Measurements from ENCODE around the gene CHDH. TPM values are rescaled to one million over a fixed set of nuclear protein-coding genes. Genes with fewer than 3 reads are reported as not detected.
A peak's percentile ranks its signal among the peaks of the same experiment; 100 is the strongest.

CHDH gene
- total RNA-seq (2014; rRNA removed), result 3.2 and 5.1 TPM in 2 replicates
- percentile 45 among the genes with signal in this experiment for Bru-seq, nascent RNA
- percentile 48 among the genes with signal in this experiment for BruChase-seq, experiment 1, labeled RNA remaining after a 6-hour chase
- percentile 45 among the genes with signal in this experiment for BruChase-seq, experiment 2, labeled RNA remaining after a 2-hour chase
- long read RNA-seq, full-length matches to known transcripts, result 3 of 20 reads
- long read RNA-seq, partial matches to known transcripts, result 5 of 20 reads
- long read RNA-seq, other reads (novel, unspliced or antisense), result 12 of 20 reads

- peak; percentile 54 for ATAC-seq
- Histone ChIP-seq H3K79me2 (ENCODE audit: low read length) (no peaks in the 10 kb centered on the region), H3K4me3 (ENCODE audit: low read length) (peak within 1 kb of the TSS; percentile 68), H3K4me2 (ENCODE audit: low read length) (peak within 1 kb of the TSS; percentile 78), H3K4me1 (ENCODE audit: insufficient read depth, low read length) (peaks cover 12% of the 10 kb centered on the region; the same call in 1 of the 2 replicates), H4K20me1 (ENCODE audit: low read length) (no peaks in the 10 kb centered on the region), H3K27ac (ENCODE audit: low read length) (no peak within 1 kb of the TSS), H3K36me3 (ENCODE audit: low read depth, low read length) (no peaks in the 10 kb centered on the region), H3K9ac (ENCODE audit: low read length) (peak within 1 kb of the TSS; percentile 58), H3K27me3 (ENCODE audit: low read length) (peaks cover 19% of the 10 kb centered on the region), H3K9me3 (ENCODE audit: low read length) (no peaks in the 10 kb centered on the region), H3F3A (ENCODE audit: low read length, unreplicated experiment) (no peaks in the 10 kb centered on the region), H2AFZ (ENCODE audit: low read length) (peak within 1 kb of the TSS; percentile 82), H3K9me2 (replicated peaks; ENCODE audit: low read length) (no peaks in the 10 kb centered on the region)
- TF ChIP-seq EZH2 (IDR thresholded peaks at IDR 0.05; ENCODE audit: low read length, unreplicated experiment) (peak; percentile 22), EZH2phosphoT487 (IDR thresholded peaks at IDR 0.05; ENCODE audit: borderline replicate concordance, low read length) (no peak), CTCF (conservative IDR thresholded peaks at IDR 0.05; ENCODE audit: low read depth, low read length) (no peak)
- DNase-seq, result peak; percentile 65
- CTCF ChIA-PET, result no interaction called here
- intact Hi-C loops (cut with micrococcal nuclease), result no loop called here
- BruUV-seq (replicated peaks), result no TSS peak
- POLR2A ChIA-PET (ENCODE audit: unreplicated experiment), result no interaction called here
Observed at GRCh38 chr3:53846134-53846850, at the start of gene CHDH, which contains the start of gene IL17RB. Gene CHDH, minus strand, starts transcription at chr3:53846419. Its CDS starts 22,411 bp downstream, at chr3:53824008. Gene IL17RB, plus strand, starts transcription at chr3:53846568. Its CDS starts 21 bp downstream, at chr3:53846589.

GRCh38 chr3:53892286-53892637, 46.0 kb upstream of the CHDH start:
- CTCF ChIA-PET, result no interaction called here
- H3K79me2 ChIP-seq (ENCODE audit: low read length), result peaks cover 41% of the 10 kb centered on the region
- H3K27ac ChIP-seq (ENCODE audit: low read length), result peak overlapping the region; percentile 59
- peak overlapping the region; percentile 47 for H3K9ac ChIP-seq (ENCODE audit: low read length)
- peaks cover 17% of the 10 kb centered on the region for H3K4me1 ChIP-seq (ENCODE audit: insufficient read depth, low read length)
- peak overlapping the region; percentile 84 for H2AFZ ChIP-seq (ENCODE audit: low read length)
- peaks cover 14% of the 10 kb centered on the region; the same call in 1 of the 2 replicates for H3K27me3 ChIP-seq (ENCODE audit: low read length)
- DNase-seq, result no peak
- H3K36me3 ChIP-seq (ENCODE audit: low read depth, low read length), result no peaks in the 10 kb centered on the region; the same call in 1 of the 2 replicates
- H3F3A ChIP-seq (ENCODE audit: low read length, unreplicated experiment), result no peaks in the 10 kb centered on the region
- H4K20me1 ChIP-seq (ENCODE audit: low read length), result peaks cover 11% of the 10 kb centered on the region; the same call in 1 of the 2 replicates
- peak overlapping the region; percentile 84 for H3K4me3 ChIP-seq (ENCODE audit: low read length)
- POLR2A ChIA-PET (ENCODE audit: unreplicated experiment), result interaction anchor here (0.7 kb wide), 1 partner anchor 171 kb away, joined by 3 read pairs; no protein-coding TSS in a partner anchor
- ATAC-seq, result no peak
- TSS peak; percentile 97 for BruUV-seq (replicated peaks)
- no peaks in the 10 kb centered on the region for H3K9me3 ChIP-seq (ENCODE audit: low read length)
- H3K4me2 ChIP-seq (ENCODE audit: low read length), result peak overlapping the region; percentile 78
- no peaks in the 10 kb centered on the region for H3K9me2 ChIP-seq (replicated peaks; ENCODE audit: low read length)
- TF ChIP-seq EZH2phosphoT487 (IDR thresholded peaks at IDR 0.05; ENCODE audit: borderline replicate concordance, low read length) (no peak), CTCF (conservative IDR thresholded peaks at IDR 0.05; ENCODE audit: low read depth, low read length) (no peak), EZH2 (IDR thresholded peaks at IDR 0.05; ENCODE audit: low read length, unreplicated experiment) (no peak)
- intact Hi-C loops (cut with micrococcal nuclease), result loop anchor here (5.0 kb wide), 1 partner anchor 545 kb away; the partner anchor contains the start of gene DCP1A

All from PC-3 (cell line).